GM10266 (cell line): Measurements from ENCODE around the gene PRXL2C.
"Not testable (repeated sequence)": the region's sequence is repeated elsewhere in the genome, so short reads cannot be mapped to it uniquely, and the experiment has no call there.

Experiments
- DNase-seq: peaks from one replicate; pipeline ENCODE4 v3.0.0; 2012; ENCODE audit errors: extremely low spot score
- CTCF ChIP-seq: IDR thresholded peaks from 2 replicates; pipeline ENCODE4 v1.5.1; 2012; ENCODE audit warnings: mild to moderate bottlenecking, low read depth; ENCODE audit not compliant: control insufficient read depth, insufficient read depth; ENCODE audit errors: missing control alignments

The PRXL2C gene

GRCh38 chr9:96616817-96617438 is 38.2 kb downstream of the PRXL2C start:
- no peak for DNase-seq
- TF ChIP-seq CTCF, result no peak

- TF ChIP-seq CTCF, result no peak
- DNase-seq, result no peak
Observed at GRCh38 chr9:96615411-96615810, 39.7 kb downstream of the PRXL2C start.

GRCh38 chr9:96614664-96615063 is 40.5 kb downstream of the PRXL2C start:
- DNase-seq, result not testable (repeated sequence)

GRCh38 chr9:96612966-96613589 is 42.0 kb downstream of the PRXL2C start:
- TF ChIP-seq CTCF, result no peak
- DNase-seq, result no peak

- TF ChIP-seq CTCF, result no peak
- no peak for DNase-seq
Observed at GRCh38 chr9:96612105-96612965, 42.8 kb downstream of the PRXL2C start.

- no peak for DNase-seq
- TF ChIP-seq CTCF, result no peak
Observed at GRCh38 chr9:96611302-96611701, 43.8 kb downstream of the PRXL2C start.

- no peak for DNase-seq
- TF ChIP-seq CTCF, result no peak
Observed at GRCh38 chr9:96609732-96610131, 45.4 kb downstream of the PRXL2C start.
